Activated T-helper 1 cell treated with anti-CD3 and anti-CD28 coated beads, Interleukin-12 subunit alpha, Interleukin-12 subunit beta, Interleukin-2, Interleukin-4 antibody, amounts not matched to agents 30 ng/mL and 10 ng/mL and 1 ng/mL, durations not matched to agents 14 hours and 24 hours and 36 hours (primary cell): Measurements from ENCODE around the gene TRIM14. TPM values are rescaled to one million over a fixed set of nuclear protein-coding genes. Genes with fewer than 3 reads are reported as not detected.
"Not testable (repeated sequence)": the region's sequence is repeated elsewhere in the genome, so short reads cannot be mapped to it uniquely, and the experiment has no call there.

ENCODE experiments used
- DNase-seq: peaks from one replicate; pipeline ENCODE4 v3.0.0; 2021; ENCODE audit warnings: low spot score
- H3K27ac Mint-ChIP-seq: one replicate; pipeline ENCODE4 v1.8.0; 2021; ENCODE audit warnings: mild to moderate bottlenecking, mixed read lengths
- H3K27me3 Mint-ChIP-seq: one replicate; pipeline ENCODE4 v1.8.0; 2022; ENCODE audit warnings: mild to moderate bottlenecking, moderate library complexity, mixed read lengths; ENCODE audit not compliant: insufficient read depth
- H3K36me3 Mint-ChIP-seq: one replicate; pipeline ENCODE4 v1.8.0; 2021; ENCODE audit warnings: low read depth, mixed read lengths
- H3K4me1 Mint-ChIP-seq: one replicate; pipeline ENCODE4 v1.8.0; 2021; ENCODE audit warnings: low read depth, mixed read lengths
- H3K4me3 Mint-ChIP-seq: one replicate; pipeline ENCODE4 v1.8.0; 2021; ENCODE audit warnings: mild to moderate bottlenecking, moderate library complexity, mixed read lengths
- H3K9me3 Mint-ChIP-seq: one replicate; pipeline ENCODE4 v1.8.0; 2021; ENCODE audit warnings: mixed read lengths
- intact Hi-C: fragments of 100-400 bp; cut with micrococcal nuclease; formaldehyde crosslinking; loops from one replicate; pipeline ENCODE4 v1.15.1; 2024
- total RNA-seq: library from RNA; stranded (reverse); gene quantifications from 2 replicates; pipeline ENCODE4 v1.2.3, GENCODE V29; 2022

TRIM14 gene
- total RNA-seq, 1 donor from 2014 or later = 41.7 TPM

DNA sequence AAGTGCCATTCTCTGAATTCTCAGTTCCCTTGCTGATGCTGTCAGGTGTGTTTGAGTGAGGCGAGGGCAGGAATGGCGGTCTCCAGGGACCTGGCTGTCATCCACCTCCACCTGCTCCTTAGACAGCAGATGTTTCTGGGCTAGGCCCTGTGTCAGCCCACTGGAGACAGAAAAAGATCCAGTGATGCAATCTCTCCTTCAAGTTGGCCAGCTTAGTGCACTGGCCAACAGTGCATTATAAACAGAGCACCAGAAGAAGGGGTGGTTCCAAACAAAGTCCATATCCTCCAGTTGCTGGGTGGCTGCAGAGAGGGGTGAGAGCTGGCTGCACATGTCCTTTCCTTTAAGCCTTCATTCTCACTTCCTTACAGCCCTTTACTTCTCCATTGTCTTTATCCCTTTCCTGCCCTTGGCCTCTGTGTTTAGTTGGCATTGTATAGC lies 35.9 kb downstream of the TRIM14 start:
- H3K27ac Mint-ChIP-seq = peak overlapping the region; percentile 27
- no peaks in the 10 kb centered on the region for H3K27me3 Mint-ChIP-seq
- intact Hi-C loops = no loop called here
- no peaks in the 10 kb centered on the region for H3K9me3 Mint-ChIP-seq
- H3K4me3 Mint-ChIP-seq = no peak overlapping the region
- DNase-seq = no peak
- H3K4me1 Mint-ChIP-seq = peaks cover 61% of the 10 kb centered on the region
- peaks cover 45% of the 10 kb centered on the region for H3K36me3 Mint-ChIP-seq

DNA sequence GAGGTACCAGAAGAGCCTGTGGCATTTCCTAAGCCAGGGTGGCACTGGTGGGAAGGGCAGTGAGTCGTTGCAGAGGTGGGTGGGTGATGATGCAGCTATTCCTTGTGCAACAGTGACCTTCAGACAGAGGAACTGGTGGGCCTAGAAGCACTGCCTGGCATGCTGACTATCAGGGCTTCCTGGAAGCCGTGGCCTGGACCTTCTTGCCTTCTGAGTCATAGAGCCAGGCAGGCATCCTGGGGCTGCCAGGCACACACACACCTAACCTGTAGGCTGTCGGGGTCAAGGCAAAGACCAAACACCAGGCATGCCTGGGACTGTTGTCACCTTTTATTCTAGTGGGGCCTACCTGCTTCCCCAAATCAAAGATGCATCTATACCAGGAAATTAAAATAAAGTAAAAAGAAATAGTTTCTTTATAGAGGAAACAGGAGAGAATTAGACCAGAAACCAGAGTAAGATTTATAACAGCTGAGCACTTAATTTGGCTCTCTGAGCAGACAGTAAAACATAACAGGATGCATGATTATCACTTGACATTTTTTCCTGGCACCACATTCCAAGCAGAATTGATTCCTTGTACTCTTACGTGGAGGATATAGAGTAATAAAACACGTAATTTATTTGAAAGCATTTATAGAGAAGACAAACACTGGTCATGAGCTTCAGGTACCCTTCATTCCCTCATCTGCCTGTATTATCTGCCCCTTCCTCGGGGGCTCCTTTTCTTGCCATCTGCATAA lies 37.4 kb downstream of the TRIM14 start:
- no peaks in the 10 kb centered on the region for H3K27me3 Mint-ChIP-seq
- peaks cover 66% of the 10 kb centered on the region for H3K4me1 Mint-ChIP-seq
- H3K9me3 Mint-ChIP-seq = no peaks in the 10 kb centered on the region
- H3K27ac Mint-ChIP-seq = peak overlapping the region; percentile 68
- DNase-seq = no peak
- intact Hi-C loops = no loop called here
- peak overlapping the region; percentile 24 for H3K4me3 Mint-ChIP-seq
- H3K36me3 Mint-ChIP-seq = peaks cover 50% of the 10 kb centered on the region

DNA sequence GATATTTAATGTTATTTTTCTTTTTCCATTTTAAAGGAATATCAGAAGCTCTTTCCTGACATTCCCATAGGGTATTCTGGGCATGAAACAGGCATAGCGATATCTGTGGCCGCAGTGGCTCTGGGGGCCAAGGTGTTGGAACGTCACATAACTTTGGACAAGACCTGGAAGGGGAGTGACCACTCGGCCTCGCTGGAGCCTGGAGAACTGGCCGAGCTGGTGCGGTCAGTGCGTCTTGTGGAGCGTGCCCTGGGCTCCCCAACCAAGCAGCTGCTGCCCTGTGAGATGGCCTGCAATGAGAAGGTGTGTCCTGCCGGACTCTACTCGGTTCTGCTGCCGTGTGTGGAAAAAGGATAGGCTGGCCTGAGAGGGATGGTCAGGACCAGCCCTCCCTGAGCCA lies 38.2 kb downstream of the TRIM14 start:
- peaks cover 45% of the 10 kb centered on the region for H3K36me3 Mint-ChIP-seq
- DNase-seq = no peak
- peaks cover 64% of the 10 kb centered on the region for H3K4me1 Mint-ChIP-seq
- H3K4me3 Mint-ChIP-seq = no peak overlapping the region
- H3K9me3 Mint-ChIP-seq = no peaks in the 10 kb centered on the region
- H3K27me3 Mint-ChIP-seq = no peaks in the 10 kb centered on the region
- intact Hi-C loops = no loop called here
- peak overlapping the region; percentile 45 for H3K27ac Mint-ChIP-seq

DNA sequence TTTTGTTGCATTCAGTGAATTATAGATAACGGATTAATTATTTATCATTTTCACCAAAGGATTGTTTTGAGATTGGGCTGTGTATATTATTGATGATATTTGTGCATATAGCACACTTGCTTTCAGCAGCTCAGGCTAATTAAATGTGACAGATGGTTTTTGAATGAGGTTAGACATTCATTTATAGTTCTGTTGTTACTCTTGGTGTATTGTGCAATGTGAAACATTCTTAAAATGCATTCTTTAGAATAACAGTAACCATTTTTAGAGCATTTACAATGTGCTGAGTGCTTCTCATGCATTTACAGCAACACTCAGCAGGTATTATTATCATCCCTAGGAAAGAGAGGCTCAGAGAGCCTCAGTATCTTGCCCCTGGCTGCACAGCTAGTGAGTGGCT lies 38.7 kb downstream of the TRIM14 start:
- no peak overlapping the region for H3K27ac Mint-ChIP-seq
- intact Hi-C loops = no loop called here
- no peak overlapping the region for H3K4me3 Mint-ChIP-seq
- H3K4me1 Mint-ChIP-seq = peaks cover 64% of the 10 kb centered on the region
- no peaks in the 10 kb centered on the region for H3K9me3 Mint-ChIP-seq
- H3K36me3 Mint-ChIP-seq = peaks cover 44% of the 10 kb centered on the region
- DNase-seq = no peak
- H3K27me3 Mint-ChIP-seq = no peaks in the 10 kb centered on the region

DNA sequence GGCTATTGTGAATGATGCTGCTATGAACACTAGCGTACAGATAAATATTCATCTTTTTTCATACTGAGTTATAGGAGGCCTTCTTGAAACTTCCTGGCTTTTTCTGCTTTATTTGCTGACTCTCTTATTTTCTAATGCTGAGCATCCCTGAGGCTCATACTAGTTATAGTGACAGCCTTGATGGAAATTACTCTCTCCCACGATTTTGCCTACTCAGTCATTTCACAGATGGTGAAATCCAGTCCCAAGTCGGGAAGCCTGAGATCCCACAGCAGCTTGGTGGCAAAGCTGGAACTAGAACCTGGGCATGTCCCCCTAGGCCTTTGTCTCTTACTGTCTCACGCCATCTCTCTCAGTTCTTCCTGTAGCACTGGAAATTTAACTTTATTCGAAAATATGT lies 40.1 kb downstream of the TRIM14 start:
- Mint-ChIP-seq H3K27me3 (no peaks in the 10 kb centered on the region), H3K4me1 (peaks cover 72% of the 10 kb centered on the region), H3K36me3 (peaks cover 42% of the 10 kb centered on the region), H3K9me3 (no peaks in the 10 kb centered on the region), H3K27ac (peak overlapping the region; percentile 48), H3K4me3 (no peak overlapping the region)
- intact Hi-C loops = no loop called here
- DNase-seq = no peak

DNA sequence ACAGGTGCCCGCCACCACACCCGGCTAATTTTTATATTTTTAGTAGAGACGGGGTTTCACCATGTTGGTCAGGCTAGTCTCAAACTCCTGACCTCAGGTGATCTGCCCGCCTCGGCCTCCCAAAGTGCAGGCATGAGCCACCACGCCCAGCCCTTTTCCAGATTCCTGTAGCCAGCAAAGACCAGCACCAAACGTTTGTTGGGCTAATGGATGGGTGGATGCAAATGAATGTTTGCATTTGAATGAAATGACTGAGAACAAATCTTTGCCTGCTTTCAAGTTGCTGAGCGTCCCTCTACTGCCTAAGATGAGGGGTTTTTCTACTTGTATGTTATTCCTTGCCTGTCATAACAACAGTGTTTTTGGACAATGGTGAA lies 42.5 kb downstream of the TRIM14 start:
- H3K27me3 Mint-ChIP-seq, intact Hi-C loops, DNase-seq, H3K9me3 Mint-ChIP-seq: not testable (repeated sequence)
- H3K4me1 Mint-ChIP-seq = peaks cover 55% of the 10 kb centered on the region
- peak overlapping the region; percentile 92 for H3K27ac Mint-ChIP-seq
- peak overlapping the region; percentile 7 for H3K4me3 Mint-ChIP-seq
- peaks cover 26% of the 10 kb centered on the region for H3K36me3 Mint-ChIP-seq

DNA sequence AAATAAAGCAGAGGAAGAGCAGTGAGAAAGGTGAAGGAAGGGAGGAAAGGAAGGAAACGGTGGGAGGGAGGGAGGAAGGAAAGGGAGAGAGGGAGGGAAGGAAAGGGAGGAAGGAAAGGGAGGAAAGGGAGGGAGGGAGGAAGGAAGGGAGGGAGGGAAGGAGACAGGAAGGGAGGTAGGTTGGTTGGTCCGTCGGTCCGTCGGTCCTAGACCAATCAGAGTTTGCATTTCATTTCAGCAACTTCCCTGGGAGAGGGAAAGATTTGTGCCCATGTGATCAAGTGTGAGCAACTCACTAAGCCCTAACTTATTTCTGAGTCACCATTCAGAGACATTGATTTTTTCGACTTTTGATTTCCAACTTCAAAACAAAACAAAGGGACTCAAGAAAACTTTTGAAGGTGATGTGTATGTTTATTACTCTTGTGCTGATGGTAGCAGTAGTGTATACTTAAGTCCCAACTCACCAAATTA lies 43.7 kb downstream of the TRIM14 start:
- intact Hi-C loops = no loop called here
- H3K9me3 Mint-ChIP-seq = no peaks in the 10 kb centered on the region
- H3K27ac Mint-ChIP-seq = peak overlapping the region; percentile 92
- no peaks in the 10 kb centered on the region for H3K27me3 Mint-ChIP-seq
- DNase-seq = no peak
- H3K36me3 Mint-ChIP-seq = peaks cover 30% of the 10 kb centered on the region
- H3K4me3 Mint-ChIP-seq = peak overlapping the region; percentile 61
- H3K4me1 Mint-ChIP-seq = peaks cover 47% of the 10 kb centered on the region

DNA sequence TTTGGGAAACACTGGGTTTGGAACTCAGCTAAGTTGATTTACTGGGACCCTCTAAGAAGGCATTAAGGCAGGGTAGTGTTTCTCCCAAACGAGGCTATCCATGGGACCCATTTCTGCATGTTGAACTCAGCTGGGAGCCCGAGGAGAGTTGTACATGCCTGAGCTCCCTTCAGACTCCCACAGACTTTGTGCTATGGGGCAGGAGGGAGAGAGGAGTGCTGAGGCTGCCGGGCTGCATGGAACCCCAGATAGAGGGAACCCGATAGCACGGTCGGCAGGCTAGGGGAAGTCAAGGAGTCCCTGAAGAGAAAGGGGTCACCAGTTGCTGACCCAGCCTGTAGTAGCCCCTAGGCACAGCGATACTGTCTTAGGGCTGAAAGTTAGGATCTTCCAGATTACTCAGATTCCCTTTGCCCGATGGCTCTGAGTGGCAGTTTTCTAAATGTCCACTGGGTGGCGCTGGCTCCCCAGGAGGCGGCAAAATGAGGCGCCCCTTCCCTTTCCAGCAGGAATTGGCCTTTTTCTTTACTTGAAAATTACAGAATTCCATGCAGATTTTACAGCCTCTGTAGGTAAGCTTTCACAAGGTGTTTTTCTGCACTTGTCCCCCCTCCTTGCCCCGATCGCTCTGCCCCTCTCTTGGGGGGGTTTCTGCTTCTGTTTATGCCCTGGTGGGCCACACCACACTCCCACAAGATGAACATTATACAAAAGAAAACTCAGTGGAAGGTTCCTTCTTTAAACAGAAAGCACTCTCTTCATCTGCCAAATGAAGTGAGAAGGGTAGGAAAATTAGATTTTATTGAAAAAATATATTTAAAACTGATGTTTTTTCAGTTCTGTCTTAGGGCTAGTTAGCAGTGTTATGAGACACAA lies 44.7 kb downstream of the TRIM14 start:
- Mint-ChIP-seq H3K9me3 (no peaks in the 10 kb centered on the region), H3K4me3 (no peak overlapping the region), H3K27ac (peak overlapping the region; percentile 92), H3K27me3 (no peaks in the 10 kb centered on the region), H3K4me1 (peaks cover 43% of the 10 kb centered on the region), H3K36me3 (peaks cover 29% of the 10 kb centered on the region)
- intact Hi-C loops = loop anchor here (1.0 kb wide), 5 partner anchors 17 to 189 kb away; no protein-coding TSS in a partner anchor
- peak; percentile 54 for DNase-seq

DNA sequence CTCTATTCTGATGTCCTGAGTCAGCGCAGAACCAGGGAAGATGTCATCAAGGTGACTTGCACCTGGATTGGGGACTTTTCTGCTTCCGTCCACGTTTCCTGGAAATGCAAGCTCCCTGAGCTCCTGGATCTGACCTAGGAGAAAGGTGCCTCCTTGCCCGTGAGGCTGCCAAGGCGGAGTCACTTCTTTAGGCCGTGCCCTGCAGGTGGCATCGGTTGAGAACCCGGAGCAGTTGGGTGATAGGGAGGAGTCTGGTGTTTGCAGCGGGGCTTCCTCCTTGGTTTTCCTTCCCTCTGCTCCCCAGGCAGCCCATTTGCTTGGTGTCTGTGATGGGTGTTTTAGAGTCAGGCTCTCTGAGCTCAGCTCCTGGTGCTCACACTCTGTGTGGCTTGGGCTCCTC lies 47.3 kb downstream of the TRIM14 start:
- H3K27me3 Mint-ChIP-seq = no peaks in the 10 kb centered on the region

DNA sequence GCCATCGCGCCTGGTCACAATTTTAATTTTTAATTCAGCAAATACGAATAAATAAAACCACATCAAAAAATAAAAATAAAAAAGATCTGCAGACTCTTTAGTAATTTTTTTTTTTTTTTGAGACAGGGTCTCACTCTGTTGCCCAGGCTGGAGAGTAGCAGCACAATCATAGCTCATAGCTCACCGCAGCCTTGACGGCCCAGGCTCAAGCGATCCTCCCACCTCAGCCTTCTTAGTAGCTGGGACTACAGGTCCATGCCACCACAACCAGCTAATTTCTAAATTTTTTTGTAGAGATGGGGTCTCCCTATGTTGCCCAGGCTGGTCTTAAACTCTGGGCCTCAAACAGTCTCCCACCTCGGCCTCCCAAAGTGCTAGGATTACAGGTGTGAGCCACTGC lies 48.3 kb downstream of the TRIM14 start:
- intact Hi-C loops = no loop called here
- Mint-ChIP-seq H3K36me3 (peaks cover 25% of the 10 kb centered on the region), H3K9me3 (no peaks in the 10 kb centered on the region), H3K27ac (no peak overlapping the region), H3K4me3 (no peak overlapping the region), H3K27me3 (no peaks in the 10 kb centered on the region), H3K4me1 (peaks cover 25% of the 10 kb centered on the region)
- DNase-seq = no peak

More for the DNA sequence above, 47.3 kb downstream of the TRIM14 start:
- intact Hi-C loops = no loop called here
- peaks cover 32% of the 10 kb centered on the region for H3K4me1 Mint-ChIP-seq
- H3K4me3 Mint-ChIP-seq = no peak overlapping the region
- DNase-seq = no peak
- no peak overlapping the region for H3K27ac Mint-ChIP-seq
- H3K36me3 Mint-ChIP-seq = peaks cover 18% of the 10 kb centered on the region
- no peaks in the 10 kb centered on the region for H3K9me3 Mint-ChIP-seq

DNA sequence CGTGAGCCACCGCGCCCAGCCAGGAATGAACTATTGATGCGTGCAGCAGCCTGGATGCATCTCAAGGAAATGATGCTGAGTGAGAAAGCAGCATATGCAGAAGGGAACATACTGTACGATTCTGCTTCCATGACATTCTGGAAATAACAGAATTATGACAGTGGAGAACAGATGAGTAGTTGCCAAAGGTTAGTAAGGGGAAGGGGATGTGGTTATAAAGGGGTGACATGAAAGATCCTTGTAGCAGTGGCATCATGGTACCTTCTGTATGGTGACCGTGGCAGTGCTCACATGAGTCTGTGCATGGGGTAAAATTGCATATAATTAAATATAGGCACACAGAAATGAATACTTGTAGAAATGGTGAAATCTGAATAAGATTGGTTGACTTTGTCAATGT lies 49.5 kb downstream of the TRIM14 start:
- peaks cover 29% of the 10 kb centered on the region for H3K36me3 Mint-ChIP-seq
- no peaks in the 10 kb centered on the region for H3K27me3 Mint-ChIP-seq
- DNase-seq = no peak
- intact Hi-C loops = no loop called here
- no peak overlapping the region for H3K27ac Mint-ChIP-seq
- no peak overlapping the region for H3K4me3 Mint-ChIP-seq
- H3K4me1 Mint-ChIP-seq = peaks cover 14% of the 10 kb centered on the region
- no peaks in the 10 kb centered on the region for H3K9me3 Mint-ChIP-seq

DNA sequence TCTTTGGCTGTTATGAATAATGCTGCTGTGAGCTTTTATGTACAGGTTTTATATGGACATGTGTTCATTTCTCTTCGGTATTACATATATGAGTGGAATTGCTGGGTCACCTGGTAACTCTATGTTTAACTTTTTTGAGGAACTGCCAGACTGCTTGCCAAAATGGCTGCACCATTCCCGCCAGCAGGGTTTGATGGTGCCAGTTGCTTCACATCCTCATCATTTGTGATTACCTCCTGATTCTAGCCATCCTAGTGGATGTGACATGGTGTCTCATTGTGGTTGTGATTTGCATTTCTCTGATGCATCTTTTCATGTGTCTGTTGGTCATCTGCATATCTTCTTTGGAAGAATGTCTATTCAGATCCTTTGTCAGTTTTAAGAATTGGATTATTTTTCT lies 51.8 kb downstream of the TRIM14 start:
- H3K27me3 Mint-ChIP-seq = no peaks in the 10 kb centered on the region
- H3K27ac Mint-ChIP-seq = no peak overlapping the region
- no peak for DNase-seq
- peaks cover 35% of the 10 kb centered on the region for H3K36me3 Mint-ChIP-seq
- H3K9me3 Mint-ChIP-seq = no peaks in the 10 kb centered on the region
- peaks cover 6% of the 10 kb centered on the region for H3K4me1 Mint-ChIP-seq
- H3K4me3 Mint-ChIP-seq = no peak overlapping the region
- intact Hi-C loops = no loop called here

DNA sequence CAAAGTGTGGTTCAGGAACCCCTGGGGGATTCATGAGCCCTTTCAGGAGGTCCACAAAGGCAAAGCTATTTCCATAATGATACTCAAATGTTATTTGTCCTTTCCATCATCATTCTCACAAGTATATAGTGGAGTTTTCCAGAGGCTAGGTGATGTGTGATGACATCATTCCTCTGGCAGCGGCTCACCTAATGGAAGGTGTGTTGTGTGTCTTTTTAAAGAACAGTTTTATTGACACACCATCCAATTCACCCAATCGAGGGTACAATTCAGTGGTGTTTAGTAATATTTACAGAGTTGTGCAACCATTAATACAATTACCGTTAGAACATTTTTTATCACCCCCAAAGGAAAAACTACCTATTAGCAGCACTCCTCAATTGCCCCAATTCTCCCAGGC lies 52.8 kb downstream of the TRIM14 start:
- Mint-ChIP-seq H3K4me3 (no peak overlapping the region), H3K4me1 (peaks cover 6% of the 10 kb centered on the region), H3K27ac (no peak overlapping the region), H3K9me3 (no peaks in the 10 kb centered on the region), H3K27me3 (no peaks in the 10 kb centered on the region), H3K36me3 (peaks cover 32% of the 10 kb centered on the region)
- DNase-seq = no peak
- intact Hi-C loops = no loop called here
